Karpas-422 (cell line): ENCODE measurements around the gene CRIM1. TPM values are rescaled to one million over a fixed set of nuclear protein-coding genes. Genes with fewer than 3 reads are reported as not detected.
"Not testable (repeated sequence)": the region's sequence is repeated elsewhere in the genome, so short reads cannot be mapped to it uniquely, and the experiment has no call there.

Source experiments
- DNase-seq: peaks from one replicate; pipeline ENCODE4 v3.0.0-alpha.2; 2015
- H2AFZ ChIP-seq: fragments of 200-600 bp; sonication (generic); 2 replicates; pipeline ENCODE4 v1.6.1; 2014; ENCODE audit warnings: antibody characterized with exemption, low read length, mixed read lengths
- H3K27ac ChIP-seq: fragments of 200-600 bp; sonication (generic); 2 replicates; pipeline ENCODE4 v1.5.1; 2014; ENCODE audit warnings: mild to moderate bottlenecking, low read length, moderate library complexity
- H3K27me3 ChIP-seq: fragments of 200-600 bp; sonication (generic); 2 replicates; pipeline ENCODE4 v1.6.1; 2014; ENCODE audit warnings: low read length, mixed read lengths
- H3K36me3 ChIP-seq: fragments of 200-600 bp; sonication (generic); 2 replicates; pipeline ENCODE4 v1.6.1; 2014; ENCODE audit warnings: low read length, mixed read lengths; ENCODE audit not compliant: insufficient read depth
- H3K4me1 ChIP-seq: fragments of 200-600 bp; sonication (generic); 2 replicates; pipeline ENCODE4 v1.6.1; 2014; ENCODE audit warnings: mild to moderate bottlenecking, low read length, mixed read lengths
- H3K4me2 ChIP-seq: fragments of 200-600 bp; sonication (generic); 2 replicates; pipeline ENCODE4 v1.6.1; 2014; ENCODE audit warnings: low read length, low read depth, mild to moderate bottlenecking; ENCODE audit not compliant: poor library complexity, severe bottlenecking
- H3K4me3 ChIP-seq: fragments of 200-600 bp; sonication (generic); 2 replicates; pipeline ENCODE4 v1.5.1; 2014; ENCODE audit warnings: mild to moderate bottlenecking, antibody characterized with exemption, low read length, mixed read lengths
- H3K79me2 ChIP-seq: fragments of 200-600 bp; sonication (generic); 2 replicates; pipeline ENCODE4 v1.6.1; 2014; ENCODE audit warnings: mild to moderate bottlenecking, low read length, mixed read lengths
- H3K9ac ChIP-seq: fragments of 200-600 bp; sonication (generic); 2 replicates; pipeline ENCODE4 v1.6.0; 2014; ENCODE audit warnings: low read length
- H3K9me2 ChIP-seq: fragments of 200-600 bp; sonication (generic), shearing (Covaris generic); replicated peaks from 2 replicates; pipeline ENCODE4 v1.6.0; 2014; ENCODE audit warnings: mild to moderate bottlenecking, low read length, moderate library complexity; ENCODE audit not compliant: insufficient read depth
- H3K9me3 ChIP-seq: fragments of 300-700, 200-600 bp; sonication (generic); 2 replicates; pipeline ENCODE4 v1.6.1; 2014; ENCODE audit warnings: low read length, mixed read lengths
- H4K20me1 ChIP-seq: fragments of 200-600 bp; sonication (generic); 2 replicates; pipeline ENCODE4 v1.6.1; 2014; ENCODE audit warnings: mild to moderate bottlenecking, antibody characterized with exemption, low read length, low read depth; ENCODE audit not compliant: insufficient read depth
- total RNA-seq: library from RNA; depleted of rRNA; stranded (reverse); fragments of >200 nt; shearing (Covaris generic); gene quantifications from 2 replicates; pipeline ENCODE4 v1.2.3, GENCODE V29; 2014; ENCODE audit warnings: low replicate concordance

CRIM1 gene
- total RNA-seq, 1 experiment from 2014 or later, result not detected

- Histone ChIP-seq H3K9me2 (no peaks in the 10 kb centered on the region), H3K4me3 (no peak overlapping the region), H3K79me2 (no peaks in the 10 kb centered on the region), H2AFZ (no peak overlapping the region), H3K27ac (no peak overlapping the region), H3K4me1 (no peaks in the 10 kb centered on the region), H3K9ac (no peak overlapping the region), H3K36me3 (no peaks in the 10 kb centered on the region), H3K9me3 (no peaks in the 10 kb centered on the region), H4K20me1 (no peaks in the 10 kb centered on the region), H3K27me3 (no peaks in the 10 kb centered on the region), H3K4me2 (no peak overlapping the region)
- DNase-seq, result no peak
Measured at GRCh38 chr2:36356990-36357846, 1.6 kb downstream of the CRIM1 start.

- no peaks in the 10 kb centered on the region for H3K9me2 ChIP-seq
- H3K4me2 ChIP-seq, result no peak overlapping the region
- no peaks in the 10 kb centered on the region for H3K27me3 ChIP-seq
- H3K4me3 ChIP-seq, result no peak overlapping the region
- no peaks in the 10 kb centered on the region for H3K36me3 ChIP-seq
- H3K79me2 ChIP-seq, result no peaks in the 10 kb centered on the region
- H3K27ac ChIP-seq, result no peak overlapping the region
- H3K9me3 ChIP-seq, result no peaks in the 10 kb centered on the region
- no peak for DNase-seq
- H2AFZ ChIP-seq, result no peak overlapping the region
- no peaks in the 10 kb centered on the region for H3K4me1 ChIP-seq
- no peak overlapping the region for H3K9ac ChIP-seq
- no peaks in the 10 kb centered on the region for H4K20me1 ChIP-seq
Measured at GRCh38 chr2:36357847-36358659, 2.5 kb downstream of the CRIM1 start.

GRCh38 chr2:36359067-36359466 lies 3.5 kb downstream of the CRIM1 start:
- Histone ChIP-seq H3K4me1 (no peaks in the 10 kb centered on the region), H3K36me3 (no peaks in the 10 kb centered on the region), H3K9me2 (no peaks in the 10 kb centered on the region), H3K27me3 (no peaks in the 10 kb centered on the region), H3K9ac (no peak overlapping the region), H3K4me2 (no peak overlapping the region), H3K27ac (no peak overlapping the region), H3K9me3 (no peaks in the 10 kb centered on the region), H2AFZ (no peak overlapping the region), H3K4me3 (no peak overlapping the region), H4K20me1 (no peaks in the 10 kb centered on the region), H3K79me2 (no peaks in the 10 kb centered on the region)
- peak; percentile 45 for DNase-seq

GRCh38 chr2:36360063-36360462 lies 4.5 kb downstream of the CRIM1 start:
- Histone ChIP-seq H3K4me1 (no peaks in the 10 kb centered on the region), H3K27ac (no peak overlapping the region), H3K4me2 (no peak overlapping the region), H3K4me3 (no peak overlapping the region), H3K27me3 (no peaks in the 10 kb centered on the region), H3K9me3 (no peaks in the 10 kb centered on the region), H3K9ac (no peak overlapping the region), H3K79me2 (no peaks in the 10 kb centered on the region), H2AFZ (no peak overlapping the region), H3K9me2 (no peaks in the 10 kb centered on the region), H4K20me1 (no peaks in the 10 kb centered on the region), H3K36me3 (no peaks in the 10 kb centered on the region)
- DNase-seq, result no peak

GRCh38 chr2:36360834-36361233 lies 5.3 kb downstream of the CRIM1 start:
- Histone ChIP-seq H3K4me2 (no peak overlapping the region), H3K9ac (no peak overlapping the region), H3K4me3 (no peak overlapping the region), H3K9me3 (no peaks in the 10 kb centered on the region), H3K27me3 (no peaks in the 10 kb centered on the region), H3K79me2 (no peaks in the 10 kb centered on the region), H2AFZ (no peak overlapping the region), H3K9me2 (no peaks in the 10 kb centered on the region), H3K4me1 (no peaks in the 10 kb centered on the region), H3K27ac (no peak overlapping the region), H3K36me3 (no peaks in the 10 kb centered on the region), H4K20me1 (no peaks in the 10 kb centered on the region)
- DNase-seq, result no peak

GRCh38 chr2:36361396-36361795 lies 5.8 kb downstream of the CRIM1 start:
- Histone ChIP-seq H3K4me2 (no peak overlapping the region), H3K4me3 (no peak overlapping the region), H4K20me1 (no peaks in the 10 kb centered on the region), H3K79me2 (no peaks in the 10 kb centered on the region), H2AFZ (no peak overlapping the region), H3K27ac (no peak overlapping the region), H3K4me1 (no peaks in the 10 kb centered on the region), H3K9me3 (no peaks in the 10 kb centered on the region), H3K27me3 (no peaks in the 10 kb centered on the region), H3K9me2 (no peaks in the 10 kb centered on the region), H3K9ac (no peak overlapping the region), H3K36me3 (no peaks in the 10 kb centered on the region)
- no peak for DNase-seq

- H2AFZ ChIP-seq, result no peak overlapping the region
- H3K79me2 ChIP-seq, result no peaks in the 10 kb centered on the region
- H3K4me3 ChIP-seq, result no peak overlapping the region
- no peaks in the 10 kb centered on the region for H4K20me1 ChIP-seq
- H3K27me3 ChIP-seq, result no peaks in the 10 kb centered on the region
- no peaks in the 10 kb centered on the region for H3K4me1 ChIP-seq
- H3K27ac ChIP-seq, result no peak overlapping the region
- H3K36me3 ChIP-seq, result no peaks in the 10 kb centered on the region
- H3K4me2 ChIP-seq, result no peak overlapping the region
- no peak for DNase-seq
- no peaks in the 10 kb centered on the region for H3K9me2 ChIP-seq
- H3K9me3 ChIP-seq, result no peaks in the 10 kb centered on the region
- no peak overlapping the region for H3K9ac ChIP-seq
Measured at GRCh38 chr2:36362291-36362690, 6.7 kb downstream of the CRIM1 start.

GRCh38 chr2:36363085-36363484 lies 7.5 kb downstream of the CRIM1 start:
- H3K79me2 ChIP-seq, H3K4me3 ChIP-seq, H3K4me2 ChIP-seq, H3K9ac ChIP-seq, H3K9me2 ChIP-seq, H3K9me3 ChIP-seq, H4K20me1 ChIP-seq, H3K36me3 ChIP-seq, H3K27me3 ChIP-seq, DNase-seq, H2AFZ ChIP-seq, H3K4me1 ChIP-seq, H3K27ac ChIP-seq: not testable (repeated sequence)
